ENCODE results near the gene GLYATL1. TPM values are rescaled to one million over a fixed set of nuclear protein-coding genes. Genes with fewer than 3 reads are reported as not detected.

The GLYATL1 gene
- total and polyA plus RNA-seq, 2 of the 13 experiments (the other 11 are each of a cell fraction or from before 2014, with no cell fraction given): 0.17 TPM; not detected in 1

- TF ChIP-seq, protein P1, sequence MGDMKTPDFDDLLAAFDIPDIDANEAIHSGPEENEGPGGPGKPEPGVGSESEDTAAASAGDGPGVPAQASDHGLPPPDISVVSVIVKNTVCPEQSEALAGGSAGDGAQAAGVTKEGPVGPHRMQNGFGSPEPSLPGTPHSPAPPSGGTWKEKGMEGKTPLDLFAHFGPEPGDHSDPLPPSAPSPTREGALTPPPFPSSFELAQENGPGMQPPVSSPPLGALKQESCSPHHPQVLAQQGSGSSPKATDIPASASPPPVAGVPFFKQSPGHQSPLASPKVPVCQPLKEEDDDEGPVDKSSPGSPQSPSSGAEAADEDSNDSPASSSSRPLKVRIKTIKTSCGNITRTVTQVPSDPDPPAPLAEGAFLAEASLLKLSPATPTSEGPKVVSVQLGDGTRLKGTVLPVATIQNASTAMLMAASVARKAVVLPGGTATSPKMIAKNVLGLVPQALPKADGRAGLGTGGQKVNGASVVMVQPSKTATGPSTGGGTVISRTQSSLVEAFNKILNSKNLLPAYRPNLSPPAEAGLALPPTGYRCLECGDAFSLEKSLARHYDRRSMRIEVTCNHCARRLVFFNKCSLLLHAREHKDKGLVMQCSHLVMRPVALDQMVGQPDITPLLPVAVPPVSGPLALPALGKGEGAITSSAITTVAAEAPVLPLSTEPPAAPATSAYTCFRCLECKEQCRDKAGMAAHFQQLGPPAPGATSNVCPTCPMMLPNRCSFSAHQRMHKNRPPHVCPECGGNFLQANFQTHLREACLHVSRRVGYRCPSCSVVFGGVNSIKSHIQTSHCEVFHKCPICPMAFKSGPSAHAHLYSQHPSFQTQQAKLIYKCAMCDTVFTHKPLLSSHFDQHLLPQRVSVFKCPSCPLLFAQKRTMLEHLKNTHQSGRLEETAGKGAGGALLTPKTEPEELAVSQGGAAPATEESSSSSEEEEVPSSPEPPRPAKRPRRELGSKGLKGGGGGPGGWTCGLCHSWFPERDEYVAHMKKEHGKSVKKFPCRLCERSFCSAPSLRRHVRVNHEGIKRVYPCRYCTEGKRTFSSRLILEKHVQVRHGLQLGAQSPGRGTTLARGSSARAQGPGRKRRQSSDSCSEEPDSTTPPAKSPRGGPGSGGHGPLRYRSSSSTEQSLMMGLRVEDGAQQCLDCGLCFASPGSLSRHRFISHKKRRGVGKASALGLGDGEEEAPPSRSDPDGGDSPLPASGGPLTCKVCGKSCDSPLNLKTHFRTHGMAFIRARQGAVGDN (CRISPR knock-in tag; IDR thresholded peaks at IDR 0.05): no peak
- no peak for TF ChIP-seq MBNL3 (CRISPR knock-in tag; conservative IDR thresholded peaks at IDR 0.05)
- TF ChIP-seq RFX3 (CRISPR knock-in tag; IDR thresholded peaks at IDR 0.05): no peak
- no peak for TF ChIP-seq THRA (CRISPR knock-in tag; IDR thresholded peaks at IDR 0.05; ENCODE audit: borderline replicate concordance)
- no peak for TF ChIP-seq SRY (CRISPR knock-in tag; IDR thresholded peaks at IDR 0.05)
- no peak for TF ChIP-seq SRF (IDR thresholded peaks at IDR 0.05; ENCODE audit: low read depth, low read length)
- TF ChIP-seq JUNB (CRISPR knock-in tag; IDR thresholded peaks at IDR 0.05; ENCODE audit: borderline replicate concordance): no peak
- TF ChIP-seq LCORL (IDR thresholded peaks at IDR 0.05): no peak
- TF ChIP-seq LCORL (CRISPR knock-in tag; IDR thresholded peaks at IDR 0.05): no peak
- no peak for TF ChIP-seq MAX (IDR thresholded peaks at IDR 0.05)
- TF ChIP-seq ZNF274 (CRISPR knock-in tag; IDR thresholded peaks at IDR 0.05): no peak
- no peak for TF ChIP-seq PAWR (CRISPR knock-in tag; IDR thresholded peaks at IDR 0.05; ENCODE audit: borderline replicate concordance)
- no peak for TF ChIP-seq ZNF10 (CRISPR knock-in tag; IDR thresholded peaks at IDR 0.05; ENCODE audit: borderline replicate concordance, low read depth)
- TF ChIP-seq CREB1 (IDR thresholded peaks at IDR 0.05): peak; percentile 54; the same call in 1 of the 2 replicates
- no peak for TF ChIP-seq CREB1 (CRISPR knock-in tag; IDR thresholded peaks at IDR 0.05)
- no peak for TF ChIP-seq TOPORS (CRISPR knock-in tag; IDR thresholded peaks at IDR 0.05)
- TF ChIP-seq RAD21 (CRISPR knock-in tag; IDR thresholded peaks at IDR 0.05): no peak
- TF ChIP-seq, protein P2, sequence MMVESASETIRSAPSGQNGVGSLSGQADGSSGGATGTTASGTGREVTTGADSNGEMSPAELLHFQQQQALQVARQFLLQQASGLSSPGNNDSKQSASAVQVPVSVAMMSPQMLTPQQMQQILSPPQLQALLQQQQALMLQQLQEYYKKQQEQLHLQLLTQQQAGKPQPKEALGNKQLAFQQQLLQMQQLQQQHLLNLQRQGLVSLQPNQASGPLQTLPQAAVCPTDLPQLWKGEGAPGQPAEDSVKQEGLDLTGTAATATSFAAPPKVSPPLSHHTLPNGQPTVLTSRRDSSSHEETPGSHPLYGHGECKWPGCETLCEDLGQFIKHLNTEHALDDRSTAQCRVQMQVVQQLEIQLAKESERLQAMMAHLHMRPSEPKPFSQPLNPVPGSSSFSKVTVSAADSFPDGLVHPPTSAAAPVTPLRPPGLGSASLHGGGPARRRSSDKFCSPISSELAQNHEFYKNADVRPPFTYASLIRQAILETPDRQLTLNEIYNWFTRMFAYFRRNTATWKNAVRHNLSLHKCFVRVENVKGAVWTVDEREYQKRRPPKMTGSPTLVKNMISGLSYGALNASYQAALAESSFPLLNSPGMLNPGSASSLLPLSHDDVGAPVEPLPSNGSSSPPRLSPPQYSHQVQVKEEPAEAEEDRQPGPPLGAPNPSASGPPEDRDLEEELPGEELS (CRISPR knock-in tag; IDR thresholded peaks at IDR 0.05): peak; percentile 89
- no peak for TF ChIP-seq SUZ12 (IDR thresholded peaks at IDR 0.05; ENCODE audit: low read depth, low read length)
- TF ChIP-seq ZFX (CRISPR knock-in tag; IDR thresholded peaks at IDR 0.05; ENCODE audit: low read depth): no peak
- no peak for TF ChIP-seq RBM22 (optimal IDR thresholded peaks at IDR 0.05; ENCODE audit: low read length)
- TF ChIP-seq FOXA1 (IDR thresholded peaks at IDR 0.05): peak; percentile 89
- TF ChIP-seq FOXA1 (CRISPR knock-in tag; IDR thresholded peaks at IDR 0.05): peak; percentile 91
- TF ChIP-seq CSRNP1 (CRISPR knock-in tag; IDR thresholded peaks at IDR 0.05): no peak
Measured at GRCh38 chr11:58926251-58926650, 13.0 kb upstream of the GLYATL1 start (continued).
